22Rv1 (cell line): ENCODE results near the gene ZCCHC2.

Experiments used
- CTCF ChIP-seq: fragments of 450-650 bp; IDR thresholded peaks from 2 replicates; pipeline ENCODE4 v1.5.1; 2017; ENCODE audit warnings: mild to moderate bottlenecking
- ZFX ChIP-seq: fragments of 450-650 bp; IDR thresholded peaks from 2 replicates; pipeline ENCODE4 v1.6.1; 2017; ENCODE audit warnings: antibody characterized with exemption, borderline replicate concordance

GRCh38 chr18:62587689-62588088, 64.9 kb downstream of the ZCCHC2 start:
- TF ChIP-seq CTCF (no peak), ZFX (no peak)
